NCI-H69 (cell line): ENCODE results near the gene CSNK1G1.
"Not testable (repeated sequence)": the region's sequence is repeated elsewhere in the genome, so short reads cannot be mapped to it uniquely, and the experiment has no call there.

ENCODE experiments used
- DNase-seq: peaks from one replicate; lab custom pipeline; 2025; lab: John Stamatoyannopoulos, UW

CSNK1G1 gene

GRCh38 chr15:64349375-64349774 is 6.6 kb downstream of the CSNK1G1 start:
- DNase-seq: no peak

GRCh38 chr15:64348455-64348854 is 7.5 kb downstream of the CSNK1G1 start:
- DNase-seq: peak; percentile 50

GRCh38 chr15:64346242-64346641 is 9.7 kb downstream of the CSNK1G1 start:
- not testable (repeated sequence) for DNase-seq

GRCh38 chr15:64344651-64345294 is 11.2 kb downstream of the CSNK1G1 start:
- DNase-seq: peak; percentile 90

DNA sequence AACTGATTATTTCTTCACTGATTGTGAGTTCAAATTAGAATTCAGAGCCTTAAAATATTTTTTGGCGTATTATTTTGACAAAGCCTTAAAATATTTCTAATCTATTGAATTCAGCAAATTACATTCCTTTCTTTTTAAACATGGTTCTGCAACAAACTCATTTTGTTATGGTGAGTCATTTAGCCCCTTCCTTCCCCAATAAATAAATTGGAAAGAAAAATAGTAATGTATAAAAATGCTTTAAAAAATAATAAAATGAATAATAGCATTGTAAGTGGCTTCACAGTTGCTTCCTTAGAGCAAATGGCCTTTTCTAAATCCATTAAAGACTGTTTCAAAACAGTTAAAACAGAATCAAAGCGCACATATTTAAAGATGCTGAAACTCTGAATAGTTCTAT is 12.1 kb downstream of the CSNK1G1 start:
- no peak for DNase-seq

- no peak for DNase-seq
Measured at GRCh38 chr15:64343222-64343621, 12.8 kb downstream of the CSNK1G1 start.

- DNase-seq: no peak
Measured at GRCh38 chr15:64341961-64342360, 14.0 kb downstream of the CSNK1G1 start.

DNA sequence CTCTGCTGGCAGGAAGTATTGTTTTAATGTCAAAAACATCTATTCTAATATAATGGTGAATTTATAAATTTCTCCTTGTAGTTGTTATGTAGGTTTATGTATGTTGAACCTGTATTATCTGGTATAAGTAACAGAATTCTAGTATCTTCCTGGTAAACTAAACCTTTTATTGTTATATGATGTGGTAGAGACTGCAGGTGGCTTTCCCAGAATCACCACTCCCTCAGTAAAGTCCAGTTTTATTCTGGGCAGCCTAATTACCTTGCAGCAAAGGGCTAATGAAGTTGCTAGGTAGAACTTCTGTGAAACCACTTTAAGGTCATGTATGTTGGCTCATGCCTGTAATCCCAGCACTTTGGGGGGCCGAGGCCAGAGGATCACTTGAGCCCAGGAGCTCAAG is 15.6 kb downstream of the CSNK1G1 start:
- DNase-seq: no peak

- no peak for DNase-seq
Measured at GRCh38 chr15:64337761-64338160, 18.2 kb downstream of the CSNK1G1 start.

DNA sequence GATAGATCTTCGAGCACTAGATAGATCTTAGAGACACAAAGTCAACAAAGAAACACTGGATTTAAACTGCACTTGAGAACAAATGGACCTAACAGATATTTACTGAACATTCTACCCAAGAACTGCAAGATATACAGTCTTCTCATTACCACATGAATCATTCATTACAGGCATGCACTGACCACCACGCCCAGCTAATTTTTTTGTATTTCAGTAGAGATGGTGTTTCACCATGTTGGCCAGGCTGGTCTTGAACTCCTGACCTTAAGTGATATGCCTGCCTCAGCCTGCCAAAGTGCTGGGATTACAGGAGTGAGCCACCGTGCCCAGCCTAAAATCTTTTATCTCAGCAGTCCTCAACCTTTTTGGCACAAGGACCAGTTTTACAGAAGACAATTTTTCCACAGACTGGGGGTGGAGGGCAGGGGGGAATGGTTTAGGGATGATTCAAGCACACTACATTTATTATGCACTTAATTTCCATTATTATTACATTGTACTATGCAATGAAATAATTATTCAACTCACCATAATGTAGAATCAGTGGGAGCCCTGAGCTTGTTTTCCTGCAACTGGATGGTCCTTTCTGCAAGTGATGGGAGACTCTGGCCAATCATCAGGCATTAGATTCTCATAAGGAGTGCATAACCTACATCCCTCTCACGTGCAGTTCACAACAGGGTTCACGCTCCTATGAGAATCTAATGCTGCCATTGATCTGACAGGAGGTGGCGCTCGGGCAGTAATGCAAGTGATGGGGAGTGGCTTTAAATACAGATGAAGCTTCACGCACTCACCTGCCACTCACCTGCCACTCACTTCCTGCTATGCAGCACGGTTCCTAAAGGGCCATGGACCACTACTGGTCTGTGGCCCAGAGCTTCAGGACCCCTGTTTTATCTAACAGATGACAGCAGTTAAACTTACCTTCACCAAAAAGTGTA is 21.7 kb downstream of the CSNK1G1 start:
- peak; percentile 34 for DNase-seq

DNA sequence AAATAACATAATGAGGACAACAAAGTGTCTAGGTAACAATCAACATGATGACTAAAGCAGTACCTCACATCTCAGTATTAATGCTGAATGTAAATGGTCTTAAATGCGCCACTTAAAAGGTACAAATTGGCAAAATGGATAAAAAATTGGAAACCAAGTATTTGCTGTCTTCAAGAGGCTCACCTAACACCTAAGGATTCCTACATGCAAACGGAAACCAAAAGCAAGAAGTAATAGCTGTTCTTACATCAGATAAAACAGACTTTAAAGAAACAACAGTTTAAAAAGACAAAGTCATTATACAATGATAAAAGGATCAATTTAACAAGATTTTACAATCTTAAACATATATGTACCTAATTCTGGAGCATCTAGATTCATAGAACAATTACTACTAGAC is 22.5 kb downstream of the CSNK1G1 start:
- no peak for DNase-seq

GRCh38 chr15:64331668-64332067 is 24.3 kb downstream of the CSNK1G1 start:
- DNase-seq: not testable (repeated sequence)

GRCh38 chr15:64326975-64327374 is 29.0 kb downstream of the CSNK1G1 start:
- not testable (repeated sequence) for DNase-seq

GRCh38 chr15:64326458-64326857 is 29.5 kb downstream of the CSNK1G1 start:
- DNase-seq: not testable (repeated sequence)

DNA sequence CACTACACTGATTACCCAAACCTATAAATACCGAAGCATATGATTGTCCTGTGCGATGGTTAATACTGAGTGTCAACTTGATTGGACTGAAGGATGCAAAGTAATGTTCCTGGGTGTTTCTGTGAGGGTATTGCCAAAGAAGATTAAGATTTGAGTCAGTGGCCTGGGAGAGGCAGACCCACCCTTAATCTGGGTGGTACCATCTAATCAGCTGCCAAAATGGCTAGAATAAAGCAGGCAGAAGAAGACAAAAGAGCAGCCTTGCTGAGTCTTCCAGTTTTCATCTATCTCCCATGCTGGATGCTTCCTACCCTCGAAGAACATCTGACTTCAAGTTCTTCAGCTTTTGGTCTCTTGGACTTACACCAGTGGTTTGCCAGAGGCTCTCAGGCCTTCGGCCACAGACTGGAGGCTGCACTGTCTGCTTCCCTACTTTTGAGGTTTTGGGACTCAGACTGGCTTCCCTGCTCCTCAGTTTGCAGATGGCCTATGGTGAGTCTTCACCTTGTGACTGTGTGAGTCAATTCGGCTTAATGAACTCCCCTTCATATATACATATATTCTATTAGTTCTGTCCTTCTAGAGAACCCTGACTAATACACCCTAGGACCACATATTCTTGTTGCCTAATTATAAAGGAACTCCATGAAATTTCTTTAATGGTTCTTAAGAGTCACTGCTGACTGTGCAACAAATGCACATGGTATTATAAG is 31.7 kb downstream of the CSNK1G1 start:
- DNase-seq: no peak

DNA sequence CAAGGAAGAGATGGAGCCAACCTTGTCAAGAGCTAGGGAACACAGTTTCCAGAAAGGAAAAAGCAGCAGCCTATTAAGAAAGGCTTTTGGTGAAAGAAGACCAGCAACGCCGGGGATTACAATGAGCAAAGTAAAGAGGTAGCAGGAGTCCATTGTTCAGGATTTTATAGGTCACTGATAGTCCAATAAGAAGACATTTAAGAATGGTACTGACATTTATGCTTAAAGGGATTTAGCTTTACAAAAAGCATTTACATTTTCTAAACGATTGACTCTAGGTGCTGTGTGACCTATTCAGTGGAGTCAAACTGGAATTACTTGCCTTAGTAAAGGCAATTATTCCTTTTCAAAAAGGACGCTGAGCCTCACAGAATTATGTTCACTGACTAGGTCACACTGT is 40.8 kb downstream of the CSNK1G1 start:
- DNase-seq: peak; percentile 97

- peak; percentile 33 for DNase-seq
Measured at GRCh38 chr15:64314456-64314855, 41.5 kb downstream of the CSNK1G1 start.

- DNase-seq: no peak
Measured at GRCh38 chr15:64311566-64311965, 44.4 kb downstream of the CSNK1G1 start.

DNA sequence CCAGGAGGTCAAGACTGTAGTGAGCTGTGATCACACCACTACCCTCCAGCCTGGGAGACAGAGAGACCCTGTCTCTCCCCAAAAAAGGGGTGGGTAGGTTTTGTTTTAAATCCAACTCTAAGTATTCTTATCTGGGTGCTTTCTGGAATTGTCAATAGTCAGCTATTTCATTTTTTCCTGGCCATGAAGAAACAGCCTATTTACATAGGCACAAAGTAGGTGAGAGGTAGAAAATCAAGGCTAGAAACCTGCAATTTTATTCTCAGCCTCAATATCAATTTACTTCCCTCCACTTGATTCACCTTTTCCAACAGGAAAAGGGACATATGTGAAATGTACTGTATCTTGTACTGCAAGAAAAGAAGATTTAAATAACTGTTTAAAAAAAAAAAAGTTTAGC is 45.9 kb downstream of the CSNK1G1 start:
- DNase-seq: no peak

DNA sequence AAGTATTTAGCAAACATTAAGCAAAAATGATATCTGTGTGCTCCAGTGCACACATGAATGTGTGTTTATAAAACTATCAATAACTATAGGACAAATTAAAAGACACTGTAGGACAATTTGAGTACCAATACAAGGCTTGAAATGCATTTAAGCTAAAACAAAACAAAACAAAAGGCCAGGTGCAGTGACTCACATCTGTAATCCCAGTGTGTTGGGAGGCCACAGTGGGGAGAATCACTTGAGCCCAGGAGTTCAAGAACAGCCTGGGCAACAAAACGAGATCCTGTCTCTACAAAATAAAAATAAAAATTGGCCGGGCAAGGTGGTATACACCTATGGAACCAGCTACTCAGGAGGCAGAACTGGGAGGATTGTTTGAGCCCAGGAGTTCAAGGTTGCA is 50.7 kb downstream of the CSNK1G1 start:
- peak; percentile 51 for DNase-seq

GRCh38 chr15:64289550-64289949 is 66.4 kb downstream of the CSNK1G1 start:
- DNase-seq: no peak

DNA sequence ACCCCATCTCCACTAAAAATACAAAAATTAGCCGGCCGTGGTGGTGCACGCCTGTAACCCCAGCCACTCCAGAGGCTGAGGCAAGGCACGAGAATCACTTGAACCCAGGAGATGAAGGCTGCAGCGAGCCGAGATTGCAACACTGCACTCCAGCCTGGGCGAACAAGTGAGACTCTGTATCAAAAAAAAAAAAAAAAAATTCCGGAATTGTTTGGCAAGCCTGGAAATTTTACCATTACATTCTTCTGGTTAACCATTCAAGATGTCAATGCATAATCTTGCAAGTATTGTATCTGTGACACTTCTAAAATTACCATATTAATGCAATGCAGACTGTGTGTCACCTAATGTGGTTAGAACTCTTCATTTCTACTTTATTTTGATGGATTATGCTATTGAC is 67.0 kb downstream of the CSNK1G1 start:
- no peak for DNase-seq

GRCh38 chr15:64288577-64288976 is 67.4 kb downstream of the CSNK1G1 start:
- DNase-seq: peak; percentile 50
